Stimulated activated CD8-positive, alpha-beta memory T cell treated with anti-CD3 and anti-CD28 coated beads, Interleukin-2, amount 100 ng/mL, for 48 hours (primary cell): ENCODE measurements around the gene C11orf52.

Source experiments
- DNase-seq, 2 donors: peaks; one replicate each; pipeline ENCODE4 v3.0.0-alpha.2; 2020; ENCODE audit warnings: low read depth in 2 of 2

Gene C11orf52

DNA sequence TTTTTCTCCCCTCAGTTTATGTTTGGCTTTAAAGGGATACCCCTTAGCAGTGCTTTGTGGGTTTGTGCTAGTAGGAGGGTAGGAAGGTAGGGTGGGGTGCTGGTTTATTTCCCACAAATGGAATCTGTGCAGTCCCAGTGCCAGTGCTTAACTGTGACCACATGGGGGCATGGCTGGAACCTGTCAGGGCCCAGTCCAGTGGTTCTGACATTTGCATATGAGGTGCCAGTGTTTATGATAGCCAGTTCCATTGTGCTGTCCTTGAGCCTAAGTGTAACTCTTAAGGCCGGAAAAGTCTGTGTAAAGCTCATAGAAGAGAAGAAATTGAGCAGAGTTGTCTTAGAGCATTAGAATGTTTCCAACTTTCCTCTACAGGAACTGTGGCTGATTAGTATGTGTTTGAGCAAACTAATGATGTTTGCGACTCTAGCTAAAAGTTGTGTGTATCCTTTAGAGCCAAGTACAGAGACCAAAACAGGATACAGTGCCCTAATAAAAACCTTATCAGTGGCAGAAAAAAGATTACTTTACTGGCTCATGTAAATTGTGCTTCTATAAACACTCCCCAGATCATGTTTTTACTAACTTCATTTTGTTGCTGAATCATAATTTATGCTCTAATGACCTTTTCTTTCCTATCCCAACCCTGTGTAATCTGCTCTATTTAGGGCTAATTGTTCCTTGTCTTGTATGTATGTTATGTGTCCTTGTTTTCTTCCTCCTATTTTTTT is 56.5 kb downstream of the C11orf52 start:
- DNase-seq: no peak

DNA sequence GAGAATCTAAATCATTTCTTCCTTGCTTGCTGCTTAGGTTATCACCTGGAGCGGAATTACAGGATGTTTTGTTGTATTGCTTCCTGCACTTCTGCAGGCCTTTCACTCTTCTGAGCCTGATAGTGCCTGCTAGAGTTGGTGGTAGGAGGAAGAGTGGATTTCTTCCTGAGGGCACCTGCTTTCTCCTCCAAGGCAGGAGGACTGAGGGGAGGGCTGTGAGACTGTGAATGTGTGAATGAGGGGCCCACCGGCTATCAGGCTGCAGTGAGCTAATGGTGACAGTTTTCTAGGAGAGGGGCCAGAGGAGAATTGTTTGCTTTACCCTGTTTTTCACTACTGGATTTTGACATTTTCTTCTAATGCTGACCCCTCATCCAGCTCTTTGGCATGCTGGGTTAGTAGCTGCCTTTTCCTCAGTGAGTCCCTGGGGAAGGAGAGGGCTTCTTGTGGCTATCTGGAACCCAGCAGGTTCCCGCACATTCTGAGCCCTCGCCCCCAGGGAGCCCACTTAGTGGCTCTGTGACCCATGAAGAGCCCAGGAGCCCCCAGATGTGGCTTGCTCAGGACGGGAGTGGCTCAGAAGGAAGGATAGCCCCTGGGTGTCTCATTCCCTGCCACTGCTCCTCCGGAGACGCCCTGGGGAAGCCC is 57.5 kb downstream of the C11orf52 start:
- no peak for DNase-seq
